Activated gamma-delta T cell (primary cell): Measurements from ENCODE around the gene WIPF2.
"Not testable (repeated sequence)": the region's sequence is repeated elsewhere in the genome, so short reads cannot be mapped to it uniquely, and the experiment has no call there.

Experiments used
- DNase-seq: peaks from one replicate; lab custom pipeline; 2025; lab: John Stamatoyannopoulos, UW

The WIPF2 gene

DNA sequence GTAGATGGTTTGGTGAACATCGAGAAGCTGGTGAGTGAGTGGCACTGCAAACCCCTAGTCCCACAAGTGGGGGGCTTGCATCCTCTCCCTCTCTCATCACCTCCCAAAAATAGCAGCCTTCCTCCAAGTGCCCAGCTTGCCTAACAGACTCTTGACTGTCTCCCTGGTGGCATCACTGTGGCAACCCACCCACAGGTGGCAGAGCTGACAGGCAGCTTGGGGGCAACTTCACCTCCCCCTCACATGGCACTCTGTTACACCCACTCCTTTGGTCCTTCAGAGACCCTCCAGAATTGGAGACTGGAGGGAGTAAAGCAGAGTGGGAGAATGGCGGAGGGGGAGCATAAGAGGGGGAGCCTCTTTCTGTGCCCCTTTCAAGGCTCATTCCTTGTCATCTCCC, 26.1 kb upstream of the WIPF2 start:
- DNase-seq, result no peak

- no peak for DNase-seq
Measured at GRCh38 chr17:40194821-40195220, 24.3 kb upstream of the WIPF2 start.

DNA sequence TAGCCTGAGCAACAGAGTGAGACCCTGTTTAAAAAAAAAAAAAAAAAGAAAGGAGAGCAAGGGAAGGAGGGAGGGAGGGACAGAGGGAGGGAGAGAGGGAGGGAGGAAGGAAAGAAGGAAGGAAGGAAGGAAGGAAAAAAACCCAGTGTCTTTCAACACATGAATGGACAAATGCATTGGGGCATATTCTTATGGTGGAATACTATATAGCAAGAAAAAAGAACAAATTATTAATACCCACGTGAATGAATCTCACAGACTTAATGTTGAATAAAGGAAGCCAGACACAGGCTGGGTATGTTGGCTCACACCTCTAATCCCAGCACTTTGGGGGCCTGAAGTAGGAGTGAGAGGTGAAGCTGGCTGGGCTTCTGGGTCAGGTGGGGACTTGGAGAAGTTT, 21.6 kb upstream of the WIPF2 start:
- DNase-seq, result no peak

DNA sequence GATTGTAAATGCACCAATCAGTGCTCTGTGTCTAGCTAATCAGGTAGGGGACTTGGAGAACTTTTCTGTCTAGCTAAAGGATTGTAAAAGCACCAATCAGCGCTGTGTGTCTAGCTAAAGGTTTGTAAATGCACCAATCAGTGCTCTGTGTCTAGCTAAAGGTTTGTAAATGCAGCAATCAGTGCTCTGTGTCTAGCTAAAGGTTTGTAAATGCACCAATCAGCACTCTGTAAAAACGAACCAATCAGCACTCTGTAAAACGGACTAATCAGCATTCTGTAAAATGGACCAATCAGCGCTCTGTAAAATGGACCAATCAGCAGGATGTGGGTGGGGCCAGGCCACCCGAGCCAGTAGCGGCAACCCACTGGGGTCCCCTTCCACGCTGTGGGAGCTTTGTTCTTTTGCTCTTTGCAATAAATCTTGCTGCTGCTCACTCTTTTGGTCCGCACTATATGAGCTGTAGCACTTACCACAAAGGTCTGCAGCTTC, 21.1 kb upstream of the WIPF2 start:
- not testable (repeated sequence) for DNase-seq

GRCh38 chr17:40198576-40198975, 20.5 kb upstream of the WIPF2 start:
- no peak for DNase-seq

GRCh38 chr17:40203131-40203530, 16.0 kb upstream of the WIPF2 start:
- DNase-seq, result no peak

DNA sequence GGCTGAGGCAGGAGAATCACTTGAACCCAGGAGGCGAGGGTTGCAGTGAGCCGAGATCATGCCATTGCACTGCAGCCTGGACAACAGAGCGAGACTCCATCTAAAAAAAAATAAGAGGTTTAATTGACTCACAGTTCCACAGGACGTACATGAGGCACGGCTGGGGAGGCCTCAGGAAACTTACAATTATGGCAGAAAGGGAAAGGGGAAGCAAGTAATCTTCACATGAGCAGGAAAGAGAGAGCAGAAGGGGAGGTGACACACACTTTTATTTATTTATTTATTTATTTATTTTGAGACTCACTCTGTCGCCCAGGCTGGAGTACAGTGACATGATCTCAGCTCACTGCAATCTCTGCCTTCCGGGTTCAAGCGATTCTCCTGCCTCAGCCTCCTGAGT, 12.9 kb upstream of the WIPF2 start:
- DNase-seq, result not testable (repeated sequence)

GRCh38 chr17:40209404-40210093, 9.6 kb upstream of the WIPF2 start:
- DNase-seq, result no peak

DNA sequence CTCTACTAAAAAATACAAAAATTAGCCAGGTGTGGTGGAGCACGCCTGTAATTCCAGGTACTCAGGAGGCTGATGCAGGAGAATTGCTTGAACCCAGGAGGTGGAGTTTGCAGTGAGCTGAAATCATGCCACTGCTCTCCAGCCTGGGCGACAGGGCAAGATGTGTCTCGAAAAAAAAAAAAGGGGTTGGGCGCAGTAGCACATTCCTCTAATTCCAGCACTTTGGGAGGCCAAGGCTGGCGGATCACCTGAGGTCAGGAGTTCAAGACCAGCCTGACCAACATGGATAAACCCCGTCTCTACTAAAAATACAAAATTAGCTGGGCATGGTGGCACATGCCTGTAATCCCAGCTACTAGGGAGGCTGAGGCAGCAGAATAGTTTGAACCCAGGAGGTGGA, 5.2 kb upstream of the WIPF2 start:
- not testable (repeated sequence) for DNase-seq

GRCh38 chr17:40218006-40218739, 931 bp upstream of the WIPF2 start:
- no peak for DNase-seq

DNA sequence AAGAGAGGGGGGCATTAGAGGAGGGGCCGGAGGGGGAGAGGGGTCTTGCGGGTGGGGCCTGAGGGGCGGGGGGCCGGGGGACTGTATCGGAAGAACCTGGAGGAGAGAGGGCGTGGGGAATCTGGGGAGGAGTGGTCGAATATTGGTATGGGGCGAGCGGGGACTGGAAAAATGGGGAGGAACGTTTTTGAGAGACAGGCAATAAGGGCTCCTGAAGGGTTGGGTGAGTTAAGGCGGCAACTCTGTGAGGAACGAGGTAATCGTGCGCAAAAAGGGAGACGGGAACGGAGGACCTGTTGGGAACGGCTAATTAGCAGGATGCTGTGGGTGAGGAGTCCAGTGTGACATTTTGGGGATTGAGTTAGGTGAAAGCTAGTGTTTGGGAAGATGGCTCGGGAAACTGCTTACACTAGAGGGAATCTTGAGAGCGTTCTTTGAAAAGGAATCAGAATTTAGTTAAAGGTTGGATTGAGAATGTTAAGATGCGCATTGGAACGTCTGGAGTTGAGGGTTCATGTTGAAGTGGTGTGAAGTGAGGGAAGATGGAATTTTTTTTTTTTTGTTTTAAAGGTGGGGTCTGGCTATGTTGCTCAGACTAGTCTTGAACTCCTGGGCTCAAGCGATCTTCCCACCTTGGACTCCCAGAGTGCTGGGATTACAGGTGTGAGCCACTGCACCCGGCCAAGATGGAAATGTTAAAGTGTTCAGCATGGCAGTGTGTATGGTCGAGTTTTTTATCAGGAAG, 662 bp downstream of the WIPF2 start:
- DNase-seq, result no peak

DNA sequence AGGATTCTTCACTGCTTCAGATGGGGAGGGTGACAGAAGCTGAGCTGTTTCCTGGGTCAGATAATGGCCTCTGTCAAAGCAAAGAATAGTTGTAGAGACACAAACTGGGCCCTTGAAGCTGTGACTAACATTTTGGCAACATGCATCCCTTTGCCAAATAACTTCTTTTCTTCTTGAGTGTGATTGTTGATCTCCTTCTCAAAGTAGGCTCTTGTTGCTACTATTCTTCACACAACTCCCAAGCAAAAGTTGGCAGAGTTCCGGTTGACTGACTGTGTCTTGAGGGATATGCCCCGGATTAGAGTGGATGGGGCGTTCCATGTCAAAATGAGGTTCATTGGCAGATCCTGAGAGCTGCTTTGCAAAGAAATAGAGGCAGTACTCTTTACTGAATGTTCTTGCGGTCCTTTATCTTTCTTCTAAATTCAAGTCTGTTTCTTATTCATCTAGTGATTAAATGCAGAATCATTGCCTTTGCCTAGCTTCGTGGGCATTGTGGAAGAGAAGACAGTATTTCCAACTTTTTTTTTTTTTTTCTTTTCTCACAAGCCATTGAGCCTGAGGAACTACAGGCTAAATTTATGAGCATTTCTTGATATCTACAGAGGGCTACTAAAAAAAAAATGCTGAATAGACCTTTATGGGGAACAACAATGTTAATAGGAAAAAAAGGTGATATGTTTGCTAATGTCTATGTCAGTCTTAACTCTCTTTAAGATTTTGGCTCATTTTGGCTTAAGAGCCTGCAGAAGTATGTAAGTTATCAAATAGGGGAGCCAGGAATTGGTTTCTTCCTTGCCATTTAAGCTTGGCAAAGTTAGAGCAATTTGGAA, 5.8 kb downstream of the WIPF2 start:
- no peak for DNase-seq

GRCh38 chr17:40229146-40229545, 10.0 kb downstream of the WIPF2 start:
- not testable (repeated sequence) for DNase-seq

- DNase-seq, result no peak
Measured at GRCh38 chr17:40230670-40231069, 11.6 kb downstream of the WIPF2 start.

GRCh38 chr17:40231928-40232327, 12.8 kb downstream of the WIPF2 start:
- not testable (repeated sequence) for DNase-seq

- no peak for DNase-seq
Measured at GRCh38 chr17:40241252-40241834, 22.2 kb downstream of the WIPF2 start.

- DNase-seq, result no peak
Measured at GRCh38 chr17:40242774-40243173, 23.7 kb downstream of the WIPF2 start.

DNA sequence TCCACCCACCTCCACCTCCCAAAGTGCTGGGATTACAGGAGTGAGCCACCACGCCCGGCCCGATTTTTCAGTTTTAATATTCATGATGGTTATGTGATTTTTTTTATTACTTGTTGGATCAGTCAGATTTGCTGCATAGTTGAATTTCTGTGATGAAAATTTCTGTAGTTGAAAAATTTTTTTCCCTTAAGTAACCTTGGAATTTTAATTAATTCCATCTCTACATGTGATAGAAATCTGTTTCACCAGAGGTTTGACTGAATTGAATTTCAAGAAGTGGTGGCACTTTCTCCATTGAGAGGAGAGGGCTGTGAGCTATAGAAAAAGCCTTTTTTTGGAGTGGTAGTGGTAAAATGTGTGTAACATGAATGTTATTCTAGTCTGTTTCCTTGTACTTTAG, 24.7 kb downstream of the WIPF2 start:
- no peak for DNase-seq

GRCh38 chr17:40244255-40244654, 25.2 kb downstream of the WIPF2 start:
- no peak for DNase-seq

DNA sequence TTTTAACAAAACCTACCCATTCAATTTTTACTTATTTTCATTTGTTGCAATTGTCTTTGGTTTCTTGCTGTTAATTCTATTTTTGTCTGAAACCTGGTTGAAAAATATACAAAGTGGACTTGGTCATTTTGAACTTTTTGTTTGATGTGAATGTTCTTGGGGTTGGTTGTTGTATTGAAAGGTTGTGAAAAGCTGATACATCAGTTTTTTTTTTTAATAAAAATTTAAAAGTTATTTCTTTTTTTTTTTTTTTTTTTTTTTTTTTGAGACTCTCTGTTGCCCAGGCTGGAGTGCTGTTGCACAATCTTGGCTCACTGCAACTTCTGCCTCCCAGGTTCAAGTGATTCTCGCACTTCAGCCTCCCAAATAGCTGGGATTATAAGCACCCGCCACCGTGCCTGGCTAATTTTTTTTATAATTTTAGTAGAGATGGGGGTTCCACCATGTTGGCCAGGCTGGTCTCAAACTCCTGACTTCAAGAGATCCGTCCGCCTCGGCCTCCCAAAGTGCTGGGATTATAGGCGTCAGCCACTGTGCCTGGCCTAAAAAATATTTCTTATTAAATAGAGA, 28.9 kb downstream of the WIPF2 start:
- DNase-seq, result no peak

DNA sequence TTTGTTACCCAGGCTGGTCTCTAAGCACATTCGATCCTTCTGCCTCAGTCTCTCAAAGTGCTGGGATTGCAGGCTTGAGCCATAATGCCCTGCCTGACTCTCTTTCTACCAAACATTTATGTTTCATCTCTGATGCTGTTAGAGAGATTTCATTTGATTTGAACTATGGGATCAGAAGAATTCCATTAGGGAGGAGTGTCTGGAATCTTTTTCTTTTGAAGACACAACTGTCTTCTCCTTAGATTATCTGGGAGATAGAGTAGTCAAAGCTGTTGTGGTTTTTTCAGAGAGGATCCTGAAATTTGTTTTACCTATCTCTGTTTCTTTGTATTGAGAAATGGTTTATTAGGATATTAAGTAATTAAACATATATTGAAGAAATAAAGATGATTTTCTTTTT, 29.4 kb downstream of the WIPF2 start:
- no peak for DNase-seq
